ENCODE data around the gene ASB5. TPM values are rescaled to one million over a fixed set of nuclear protein-coding genes. Genes with fewer than 3 reads are reported as not detected.

Gene ASB5
- total RNA-seq, 2 donors from 2014 or later, result not detected

DNA sequence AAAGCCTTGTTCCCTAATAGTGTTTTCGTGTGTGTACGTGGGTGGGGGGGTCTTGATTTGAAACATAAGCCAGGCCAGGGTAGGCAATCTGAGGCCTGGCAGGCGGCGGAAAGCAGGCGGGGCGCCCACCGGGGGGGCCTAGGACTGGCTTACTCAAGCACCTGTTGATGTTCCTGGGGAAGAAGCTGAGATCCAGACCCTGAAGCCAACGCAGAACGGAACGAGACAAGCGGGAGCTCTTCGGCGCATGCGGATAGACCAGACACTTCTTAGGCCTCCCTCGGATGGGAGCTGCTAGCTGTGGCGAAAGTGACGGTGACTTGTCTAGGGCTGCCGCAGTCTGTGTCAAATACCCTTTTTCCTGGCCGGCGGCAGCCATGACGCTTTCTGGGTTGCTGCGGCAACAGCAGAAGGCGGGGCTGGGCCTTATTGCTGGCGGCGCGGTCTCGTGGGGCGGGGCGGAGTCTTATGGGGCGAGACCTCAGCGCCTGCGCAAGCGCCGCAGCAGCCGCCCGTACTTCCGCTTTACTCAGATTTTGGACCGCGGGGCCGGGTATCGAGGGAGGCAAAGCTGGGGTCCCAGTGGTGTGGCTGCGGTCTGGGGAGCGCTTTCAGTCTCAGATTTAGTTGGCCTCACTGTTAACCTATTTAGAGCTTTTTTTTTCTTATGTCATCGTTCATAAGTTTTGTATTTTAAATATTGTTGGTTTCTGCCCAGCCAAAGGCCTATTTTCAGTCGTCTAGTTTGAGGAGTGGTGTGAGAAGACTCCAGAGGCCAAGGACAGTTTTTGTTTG is 73.6 kb downstream of the ASB5 start, which contains the start of gene SPATA4:
SPATA4 (minus strand) TSS at position 402 of the 795 bp plus-strand sequence; CDS start at position 379, 23 bp downstream.
- H3K36me3 Mint-ChIP-seq (ENCODE audit: insufficient read depth in 2 of 2), result peaks cover 0 to 6% of the 10 kb centered on the region in 2 donors
- peaks cover 0 to 4% of the 10 kb centered on the region in 2 donors for H3K9me3 Mint-ChIP-seq
- H3K4me1 Mint-ChIP-seq (ENCODE audit: low read depth), result peaks cover 30% of the 10 kb centered on the region
- peak within 1 kb of the TSS; percentile 80 to 88 for H3K4me3 Mint-ChIP-seq
- peak; percentile 95 to 96 for DNase-seq
- H3K27me3 Mint-ChIP-seq (ENCODE audit: low read depth), result peaks cover 39% of the 10 kb centered on the region
- H3K27ac Mint-ChIP-seq, result peak within 1 kb of the TSS; percentile 89
- peak; percentile 80 to 91 for ATAC-seq (replicated peaks in 1 of 2)

DNA sequence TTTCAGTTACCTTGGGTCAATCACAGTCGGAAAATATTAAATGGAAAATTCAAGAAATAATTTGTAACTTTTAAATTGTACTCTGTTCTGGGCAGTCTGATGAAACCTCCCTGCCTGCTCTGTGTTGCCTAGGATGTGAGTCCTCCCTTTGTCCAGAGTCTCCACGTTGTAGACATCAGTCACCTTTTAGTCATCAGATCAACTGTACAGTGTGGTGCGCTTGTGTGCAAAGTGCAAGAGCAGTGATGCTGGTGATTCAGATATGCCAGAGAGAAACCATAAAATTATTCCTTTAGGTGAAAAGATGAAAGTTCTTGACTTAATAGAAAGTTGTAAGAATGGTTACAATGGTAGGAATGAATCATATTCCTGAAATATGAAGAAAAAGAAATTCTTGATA is 75.1 kb downstream of the ASB5 start:
- Mint-ChIP-seq H3K36me3 (ENCODE audit: insufficient read depth in 2 of 2) (peaks cover 0 to 6% of the 10 kb centered on the region in 2 donors), H3K27me3 (ENCODE audit: low read depth) (peaks cover 39% of the 10 kb centered on the region), H3K27ac (peak overlapping the region; percentile 53), H3K4me1 (ENCODE audit: low read depth) (peaks cover 31% of the 10 kb centered on the region), H3K4me3 (peak overlapping the region; percentile 80 to 88), H3K9me3 (peaks cover 0 to 4% of the 10 kb centered on the region in 2 donors)
- DNase-seq (peak; percentile 40 to 72), ATAC-seq (replicated peaks in 1 of 2) (peak; percentile 85 to 86)

DNA sequence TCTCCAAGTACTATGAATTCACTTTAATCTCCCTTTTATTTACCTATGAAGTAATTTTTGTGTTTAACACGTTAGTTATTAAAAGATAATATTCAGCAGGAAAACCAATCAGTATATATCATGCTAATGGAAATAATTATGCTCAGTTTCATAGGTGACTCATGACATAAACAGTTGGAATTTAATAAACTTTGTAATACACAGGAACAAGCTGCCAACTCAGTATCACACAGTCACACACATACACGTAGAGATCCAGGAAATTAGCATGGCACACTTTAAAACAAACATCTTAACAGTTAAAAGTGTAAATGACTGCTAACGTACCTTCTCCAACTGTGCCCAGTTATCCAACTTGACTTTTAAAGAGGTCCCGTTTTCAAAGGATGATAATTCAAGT is 75.9 kb downstream of the ASB5 start:
- H3K36me3 Mint-ChIP-seq (ENCODE audit: insufficient read depth in 2 of 2), result peaks cover 0 to 6% of the 10 kb centered on the region in 2 donors
- H3K27me3 Mint-ChIP-seq (ENCODE audit: low read depth), result peaks cover 35% of the 10 kb centered on the region
- peaks cover 35% of the 10 kb centered on the region for H3K4me1 Mint-ChIP-seq (ENCODE audit: low read depth)
- no peak overlapping the region for H3K27ac Mint-ChIP-seq
- H3K4me3 Mint-ChIP-seq, result no peak overlapping the region
- ATAC-seq (replicated peaks in 1 of 2), result no peak
- H3K9me3 Mint-ChIP-seq, result peaks cover 0 to 4% of the 10 kb centered on the region in 2 donors
- no peak for DNase-seq

DNA sequence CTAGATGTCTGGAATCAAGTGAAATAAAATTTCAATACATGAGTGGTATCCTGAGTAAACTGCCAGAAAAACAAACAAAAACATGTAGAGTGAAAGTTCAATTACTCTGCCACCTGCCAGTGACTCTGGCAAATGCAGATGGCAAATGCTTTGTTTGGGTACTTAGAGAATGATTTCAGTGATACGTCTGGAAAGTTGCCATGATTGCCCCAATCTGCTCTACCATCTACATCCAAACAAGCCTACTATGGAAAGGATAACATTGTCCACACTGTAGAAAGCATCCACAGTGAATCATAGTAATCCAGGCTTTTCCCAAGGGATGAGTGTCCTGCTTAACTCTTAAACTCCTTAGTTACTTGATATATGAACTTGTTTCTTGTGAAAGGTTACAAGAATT is 77.0 kb downstream of the ASB5 start:
- peaks cover 45% of the 10 kb centered on the region for H3K4me1 Mint-ChIP-seq (ENCODE audit: low read depth)
- H3K36me3 Mint-ChIP-seq (ENCODE audit: insufficient read depth in 2 of 2), result peaks cover 0 to 2% of the 10 kb centered on the region in 2 donors
- no peaks in the 10 kb centered on the region for H3K9me3 Mint-ChIP-seq
- ATAC-seq (replicated peaks in 1 of 2) (no peak), DNase-seq (no peak)
- peaks cover 25% of the 10 kb centered on the region for H3K27me3 Mint-ChIP-seq (ENCODE audit: low read depth)
- H3K4me3 Mint-ChIP-seq, result no peak overlapping the region
- H3K27ac Mint-ChIP-seq, result no peak overlapping the region

DNA sequence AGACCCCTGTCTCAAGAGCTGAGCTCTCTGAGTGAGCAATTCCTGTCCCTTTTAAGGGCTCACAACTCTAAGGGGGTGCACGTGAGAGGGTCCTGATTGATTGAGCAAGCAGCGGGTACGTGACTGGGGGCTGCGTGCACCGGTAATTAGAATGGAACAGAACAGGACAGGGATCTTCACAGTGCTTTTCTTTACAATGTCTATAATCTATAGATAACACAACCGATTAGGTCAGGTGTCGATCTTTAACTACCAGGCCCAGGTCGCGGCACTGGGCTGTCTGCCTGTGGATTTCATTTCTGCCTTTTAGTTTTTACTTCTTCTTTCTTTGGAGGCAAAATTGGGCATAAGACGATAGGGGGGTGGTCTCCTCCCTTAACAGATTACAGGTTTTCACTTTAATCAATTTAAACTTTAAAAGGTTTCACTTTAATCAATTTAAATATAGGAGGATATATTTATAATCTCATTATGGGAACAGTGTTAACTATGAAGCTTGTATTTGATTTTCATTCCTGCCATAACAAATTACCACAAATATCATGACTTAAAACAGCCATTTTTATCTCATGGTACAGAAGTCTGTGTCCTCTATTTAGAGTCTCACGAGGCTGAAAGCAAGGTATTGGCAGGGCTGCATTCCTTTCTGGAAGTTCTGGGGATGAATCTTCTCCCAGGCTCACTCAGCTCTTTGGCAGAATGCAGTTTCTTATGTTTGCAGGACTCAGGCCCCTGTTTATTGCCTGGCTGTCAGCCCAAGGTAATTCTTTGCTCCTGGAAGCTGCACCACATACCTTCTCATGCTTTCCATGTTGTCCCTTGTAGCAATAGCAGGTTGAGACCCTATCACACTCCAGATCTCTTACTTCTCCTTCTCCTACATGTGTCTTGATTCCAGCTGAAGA is 78.9 kb downstream of the ASB5 start:
- H3K4me1 Mint-ChIP-seq (ENCODE audit: low read depth), result peaks cover 50% of the 10 kb centered on the region
- no peaks in the 10 kb centered on the region for H3K9me3 Mint-ChIP-seq
- no peaks in the 10 kb centered on the region for H3K36me3 Mint-ChIP-seq (ENCODE audit: insufficient read depth in 2 of 2)
- H3K27me3 Mint-ChIP-seq (ENCODE audit: low read depth), result peaks cover 25% of the 10 kb centered on the region
- DNase-seq (no peak), ATAC-seq (replicated peaks in 1 of 2) (no peak)
- no peak overlapping the region for H3K4me3 Mint-ChIP-seq
- H3K27ac Mint-ChIP-seq, result no peak overlapping the region

DNA sequence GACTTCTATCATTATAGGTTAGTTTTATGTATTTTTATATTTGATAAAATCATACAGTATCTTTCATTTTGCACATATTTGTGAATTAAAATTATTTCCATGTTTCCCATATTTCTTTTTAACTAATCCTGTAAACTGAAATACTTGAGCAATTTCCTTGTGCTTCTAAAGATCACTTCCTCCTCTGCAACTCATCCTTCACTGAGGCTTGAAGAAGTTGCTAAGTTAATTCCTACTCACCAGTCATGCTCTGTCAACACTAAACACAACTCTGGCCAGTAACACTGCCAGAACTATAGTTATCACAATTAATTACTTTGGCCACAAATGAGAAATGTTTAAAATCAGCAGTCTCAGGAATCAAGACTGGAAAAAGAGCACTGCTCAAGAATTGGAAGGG is 80.4 kb downstream of the ASB5 start:
- Mint-ChIP-seq H3K9me3 (no peaks in the 10 kb centered on the region), H3K4me3 (no peak overlapping the region), H3K27ac (no peak overlapping the region), H3K27me3 (ENCODE audit: low read depth) (peaks cover 25% of the 10 kb centered on the region), H3K4me1 (ENCODE audit: low read depth) (peaks cover 36% of the 10 kb centered on the region), H3K36me3 (ENCODE audit: insufficient read depth in 2 of 2) (no peaks in the 10 kb centered on the region)
- DNase-seq, result no peak
- no peak for ATAC-seq (replicated peaks in 1 of 2)

DNA sequence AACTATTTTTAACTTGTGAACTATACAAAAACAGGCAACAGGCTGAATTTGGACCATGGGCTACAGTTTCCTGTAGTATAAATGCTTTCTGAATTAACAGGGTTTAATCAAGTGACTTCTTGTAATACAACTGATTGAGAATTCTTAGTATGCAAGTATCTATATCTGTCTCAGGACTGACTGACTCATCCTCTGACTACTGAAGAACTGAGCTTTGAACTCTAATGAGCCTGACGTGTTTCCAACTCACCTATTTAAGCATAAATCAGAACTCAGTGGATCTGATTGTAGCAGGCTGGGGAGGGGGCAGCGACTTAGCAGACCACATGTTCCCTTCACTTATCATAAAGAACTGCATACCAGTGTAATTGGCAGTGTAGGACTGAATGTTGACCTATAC is 81.4 kb downstream of the ASB5 start:
- ATAC-seq (replicated peaks in 1 of 2) (peak; percentile 87 to 94), DNase-seq (no peak)
- H3K4me3 Mint-ChIP-seq, result no peak overlapping the region
- H3K27ac Mint-ChIP-seq, result no peak overlapping the region
- H3K27me3 Mint-ChIP-seq (ENCODE audit: low read depth), result peaks cover 25% of the 10 kb centered on the region
- H3K36me3 Mint-ChIP-seq (ENCODE audit: insufficient read depth in 2 of 2), result no peaks in the 10 kb centered on the region
- no peaks in the 10 kb centered on the region for H3K9me3 Mint-ChIP-seq
- peaks cover 28% of the 10 kb centered on the region for H3K4me1 Mint-ChIP-seq (ENCODE audit: low read depth)

DNA sequence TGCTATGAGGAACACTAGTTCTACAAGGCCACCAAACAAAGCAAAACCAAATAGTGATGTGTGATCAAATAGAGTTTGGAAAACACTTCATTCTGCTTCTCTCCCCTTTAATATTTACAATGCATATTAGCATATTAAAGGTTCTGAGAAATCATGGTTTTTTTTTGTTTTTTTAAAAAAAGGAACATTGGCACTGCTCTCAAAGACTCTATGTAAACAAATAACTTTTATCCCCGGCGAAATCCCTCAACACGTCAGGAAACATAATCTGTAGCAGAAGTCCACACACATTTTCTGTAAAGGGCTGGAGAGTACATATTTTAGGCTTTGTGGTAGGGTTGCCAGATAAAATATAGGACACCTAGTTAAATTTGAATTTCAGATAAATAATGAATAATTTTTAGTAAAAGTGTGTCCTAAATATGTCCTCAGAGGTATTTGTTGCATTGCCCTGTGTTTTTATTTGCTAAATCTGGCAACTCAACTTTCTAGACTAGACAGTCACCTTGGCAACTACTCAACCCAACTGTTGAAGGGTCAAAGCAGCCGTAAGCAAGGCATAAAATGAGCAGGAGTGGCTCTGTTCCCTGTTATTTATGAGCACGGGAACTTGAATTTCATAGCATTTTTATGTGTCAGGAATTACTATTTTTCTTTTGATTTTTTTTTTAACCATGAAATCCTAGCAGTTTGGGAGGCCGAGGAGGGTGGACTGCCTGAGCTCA is 82.2 kb downstream of the ASB5 start:
- H3K4me1 Mint-ChIP-seq (ENCODE audit: low read depth), result peaks cover 28% of the 10 kb centered on the region
- H3K27me3 Mint-ChIP-seq (ENCODE audit: low read depth), result peaks cover 25% of the 10 kb centered on the region
- no peak overlapping the region for H3K27ac Mint-ChIP-seq
- no peak for DNase-seq
- no peaks in the 10 kb centered on the region for H3K9me3 Mint-ChIP-seq
- no peaks in the 10 kb centered on the region for H3K36me3 Mint-ChIP-seq (ENCODE audit: insufficient read depth in 2 of 2)
- ATAC-seq (replicated peaks in 1 of 2), result no peak
- no peak overlapping the region for H3K4me3 Mint-ChIP-seq

DNA sequence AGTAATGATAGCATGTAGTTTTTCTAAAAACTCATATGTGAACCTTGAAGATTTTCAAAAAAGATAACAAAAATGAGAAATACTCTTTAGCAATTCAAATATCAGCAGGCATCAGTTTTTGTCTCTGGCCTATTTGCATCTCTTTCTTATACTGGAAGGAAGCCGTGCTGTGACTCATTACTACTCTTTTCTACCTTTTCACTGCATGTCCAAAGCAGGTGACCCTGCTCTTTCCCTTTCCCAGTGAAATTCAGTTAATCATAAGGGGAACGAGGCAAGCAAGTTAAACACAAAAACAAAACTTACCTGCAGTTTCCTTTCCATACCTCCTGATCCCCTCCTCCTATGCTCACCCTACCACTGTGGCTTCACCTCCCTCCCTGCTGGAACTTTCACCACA is 83.0 kb downstream of the ASB5 start:
- Mint-ChIP-seq H3K27me3 (ENCODE audit: low read depth) (peaks cover 17% of the 10 kb centered on the region), H3K27ac (no peak overlapping the region), H3K36me3 (ENCODE audit: insufficient read depth in 2 of 2) (no peaks in the 10 kb centered on the region), H3K4me1 (ENCODE audit: low read depth) (peaks cover 28% of the 10 kb centered on the region), H3K4me3 (no peak overlapping the region), H3K9me3 (no peaks in the 10 kb centered on the region)
- DNase-seq (no peak), ATAC-seq (replicated peaks in 1 of 2) (no peak)

DNA sequence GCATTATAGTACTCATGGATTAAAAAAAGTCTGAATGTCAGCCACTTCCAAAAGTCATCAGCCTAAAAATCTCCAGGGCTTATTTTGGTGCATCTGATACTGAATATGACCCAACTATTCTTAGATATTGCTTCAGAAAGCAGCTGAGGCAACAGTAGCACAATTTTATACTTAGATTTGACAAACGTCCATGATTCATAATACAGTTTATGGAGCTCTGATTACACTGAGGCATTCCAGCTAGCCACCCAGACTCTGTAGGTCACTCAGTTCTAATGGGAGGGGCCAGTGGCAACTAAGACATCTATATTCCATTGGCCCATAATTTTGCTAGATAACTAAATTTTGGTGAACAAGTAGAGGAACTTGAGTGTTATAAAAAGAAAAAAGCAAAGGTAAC is 84.0 kb downstream of the ASB5 start:
- Mint-ChIP-seq H3K27ac (no peak overlapping the region), H3K36me3 (ENCODE audit: insufficient read depth in 2 of 2) (no peaks in the 10 kb centered on the region), H3K9me3 (no peaks in the 10 kb centered on the region), H3K27me3 (ENCODE audit: low read depth) (peaks cover 15% of the 10 kb centered on the region), H3K4me1 (ENCODE audit: low read depth) (peaks cover 28% of the 10 kb centered on the region), H3K4me3 (no peak overlapping the region)
- no peak for DNase-seq
- no peak for ATAC-seq (replicated peaks in 1 of 2)
